Measurements from ENCODE around the gene KIAA1191. TPM values are rescaled to one million over a fixed set of nuclear protein-coding genes. Genes with fewer than 3 reads are reported as not detected.
A peak's percentile ranks its signal among the peaks of the same experiment; 100 is the strongest.

Gene KIAA1191
- total RNA-seq, 6 donors from 2014 or later: 53.4 to 109 (median 90.0) TPM

GRCh38 chr5:176394096-176394495, 32.5 kb upstream of the KIAA1191 start:
- no peaks in the 10 kb centered on the region for H3K9me3 ChIP-seq
- WGBS, 2 donors: 90 to 94% methylated on average over 6 to 9 of the region's 9 CpGs
- peaks cover 5 to 15% (median 9%) of the 10 kb centered on the region in 4 donors for H3K4me1 ChIP-seq
- no peak for DNase-seq
- TF ChIP-seq EP300 (IDR thresholded peaks at IDR 0.05): no peak
- TF ChIP-seq POLR2AphosphoS5 (IDR thresholded peaks at IDR 0.05): no peak
- no peak for TF ChIP-seq POLR2A (IDR thresholded peaks at IDR 0.05)
- TF ChIP-seq, protein P1, sequence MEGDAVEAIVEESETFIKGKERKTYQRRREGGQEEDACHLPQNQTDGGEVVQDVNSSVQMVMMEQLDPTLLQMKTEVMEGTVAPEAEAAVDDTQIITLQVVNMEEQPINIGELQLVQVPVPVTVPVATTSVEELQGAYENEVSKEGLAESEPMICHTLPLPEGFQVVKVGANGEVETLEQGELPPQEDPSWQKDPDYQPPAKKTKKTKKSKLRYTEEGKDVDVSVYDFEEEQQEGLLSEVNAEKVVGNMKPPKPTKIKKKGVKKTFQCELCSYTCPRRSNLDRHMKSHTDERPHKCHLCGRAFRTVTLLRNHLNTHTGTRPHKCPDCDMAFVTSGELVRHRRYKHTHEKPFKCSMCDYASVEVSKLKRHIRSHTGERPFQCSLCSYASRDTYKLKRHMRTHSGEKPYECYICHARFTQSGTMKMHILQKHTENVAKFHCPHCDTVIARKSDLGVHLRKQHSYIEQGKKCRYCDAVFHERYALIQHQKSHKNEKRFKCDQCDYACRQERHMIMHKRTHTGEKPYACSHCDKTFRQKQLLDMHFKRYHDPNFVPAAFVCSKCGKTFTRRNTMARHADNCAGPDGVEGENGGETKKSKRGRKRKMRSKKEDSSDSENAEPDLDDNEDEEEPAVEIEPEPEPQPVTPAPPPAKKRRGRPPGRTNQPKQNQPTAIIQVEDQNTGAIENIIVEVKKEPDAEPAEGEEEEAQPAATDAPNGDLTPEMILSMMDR (IDR thresholded peaks at IDR 0.05): no peak
- H3K36me3 ChIP-seq: peaks cover 0 to 72% (median 39%) of the 10 kb centered on the region in 4 donors
- no peak for ATAC-seq (ENCODE audit: low FRiP score in 2 of 2)
- H3K27me3 ChIP-seq: no peaks in the 10 kb centered on the region
- no peak overlapping the region for H3K27ac ChIP-seq
- no peak overlapping the region for H3K4me3 ChIP-seq

DNA sequence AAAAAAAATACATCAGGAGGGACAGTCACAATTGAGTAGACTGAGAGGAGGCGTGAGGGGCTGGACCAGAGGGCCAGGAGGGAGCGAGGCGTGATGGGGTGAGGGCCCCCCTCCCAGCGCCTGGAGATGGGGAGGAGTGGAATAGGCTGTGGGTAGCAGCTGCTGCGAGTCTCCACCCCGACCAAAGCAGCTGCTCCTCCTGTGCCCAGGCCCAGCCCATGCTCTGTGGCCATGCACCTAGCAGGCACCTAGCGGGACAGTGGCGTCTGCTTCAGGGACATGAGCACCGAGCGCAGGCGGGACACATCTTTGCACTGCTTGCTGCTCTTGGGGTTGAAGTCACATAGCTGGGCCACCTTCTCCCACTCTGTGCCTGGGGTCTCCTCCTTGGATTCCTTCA, 31.0 kb upstream of the KIAA1191 start:
- ATAC-seq (ENCODE audit: low FRiP score in 2 of 2) (no peak), DNase-seq (peak in 1 of 2 donors; percentile 70)
- Histone ChIP-seq H3K4me3 (no peak overlapping the region), H3K9me3 (no peaks in the 10 kb centered on the region), H3K36me3 (peaks cover 0 to 61% (median 36%) of the 10 kb centered on the region in 4 donors), H3K27me3 (no peaks in the 10 kb centered on the region), H3K4me1 (peaks cover 7 to 23% (median 13%) of the 10 kb centered on the region in 4 donors), H3K27ac (no peak overlapping the region)
- WGBS, 2 donors: 94 to 98% methylated on average over 6 to 11 of the region's 11 CpGs
- TF ChIP-seq, protein P1 (IDR thresholded peaks at IDR 0.05): no peak
- no peak for TF ChIP-seq POLR2AphosphoS5 (IDR thresholded peaks at IDR 0.05)
- no peak for TF ChIP-seq POLR2A (IDR thresholded peaks at IDR 0.05)
- TF ChIP-seq EP300 (IDR thresholded peaks at IDR 0.05): no peak

DNA sequence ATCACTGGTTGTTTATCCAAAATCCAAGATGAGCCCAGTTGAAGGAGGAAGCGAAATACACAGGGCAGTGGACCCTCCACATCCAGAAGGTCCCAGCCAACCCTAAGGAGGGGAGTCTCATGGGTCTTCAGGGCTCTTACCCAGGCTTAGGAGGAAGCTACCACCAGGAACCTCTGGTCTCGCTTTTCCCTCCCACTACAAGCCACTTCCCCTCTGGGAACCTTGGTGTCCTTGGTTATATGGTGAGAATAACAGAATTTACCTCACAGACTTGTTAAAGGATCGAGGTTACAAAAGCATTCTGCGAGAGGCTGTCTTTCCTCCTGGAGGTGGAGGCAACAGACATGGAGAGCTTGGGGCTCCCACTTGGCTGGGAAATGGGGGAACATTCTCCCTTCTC, 30.4 kb upstream of the KIAA1191 start:
- H3K9me3 ChIP-seq: no peaks in the 10 kb centered on the region
- peaks cover 0 to 58% (median 35%) of the 10 kb centered on the region in 4 donors for H3K36me3 ChIP-seq
- no peak for ATAC-seq (ENCODE audit: low FRiP score in 2 of 2)
- H3K27me3 ChIP-seq: no peaks in the 10 kb centered on the region
- H3K4me1 ChIP-seq: peaks cover 12 to 28% (median 18%) of the 10 kb centered on the region in 4 donors
- 68 to 74% methylated on average over 4 of the region's 4 CpGs for WGBS, 2 donors
- H3K27ac ChIP-seq: no peak overlapping the region
- no peak for DNase-seq
- H3K4me3 ChIP-seq: no peak overlapping the region
- TF ChIP-seq POLR2A (IDR thresholded peaks at IDR 0.05) (no peak), POLR2AphosphoS5 (IDR thresholded peaks at IDR 0.05) (no peak), EP300 (IDR thresholded peaks at IDR 0.05) (no peak)
- TF ChIP-seq, protein P1 (IDR thresholded peaks at IDR 0.05): no peak

DNA sequence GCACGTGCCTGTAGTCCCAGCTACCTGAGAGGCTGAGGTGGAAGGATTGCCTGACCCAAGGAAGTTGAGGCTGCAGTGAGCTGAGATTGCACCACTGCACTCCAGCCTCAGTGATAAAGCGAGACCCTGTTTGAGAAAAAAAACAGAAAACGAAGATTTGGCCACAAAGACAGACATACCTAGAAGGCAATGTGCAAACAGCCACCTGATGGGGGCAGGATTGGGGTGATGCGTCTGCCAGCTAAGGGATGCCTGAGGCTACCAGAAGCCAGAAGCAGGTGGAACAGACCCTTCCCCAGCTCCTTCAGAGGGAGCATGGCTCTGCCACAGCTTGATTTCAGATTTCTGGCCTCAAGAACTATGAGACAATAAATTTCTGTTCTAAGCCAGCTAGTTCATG, 29.9 kb upstream of the KIAA1191 start:
- DNase-seq: no peak
- Histone ChIP-seq H3K27ac (no peak overlapping the region), H3K9me3 (no peaks in the 10 kb centered on the region), H3K4me1 (peaks cover 15 to 34% (median 20%) of the 10 kb centered on the region in 4 donors), H3K36me3 (peaks cover 0 to 52% (median 33%) of the 10 kb centered on the region in 4 donors), H3K27me3 (no peaks in the 10 kb centered on the region), H3K4me3 (no peak overlapping the region)
- WGBS, 2 donors: 97 to 98% methylated on average over 4 of the region's 4 CpGs
- no peak for ATAC-seq (ENCODE audit: low FRiP score in 2 of 2)
- no peak for TF ChIP-seq POLR2AphosphoS5 (IDR thresholded peaks at IDR 0.05)
- TF ChIP-seq EP300 (IDR thresholded peaks at IDR 0.05): no peak
- TF ChIP-seq, protein P1 (IDR thresholded peaks at IDR 0.05): no peak
- TF ChIP-seq POLR2A (IDR thresholded peaks at IDR 0.05): no peak

Data from upper lobe of left lung (tissue), 6 donors.